Liver (tissue), 9 donors: ENCODE measurements around the gene GLT6D1. TPM values are rescaled to one million over a fixed set of nuclear protein-coding genes. Genes with fewer than 3 reads are reported as not detected.

Experiments
- DNase-seq: peaks from one replicate; pipeline ENCODE4 v3.0.0-alpha.2; 2017; ENCODE audit warnings: low spot score
- H3K27ac ChIP-seq, 2 donors: one replicate each; pipeline ENCODE4 v1.7.0; 2013; ENCODE audit warnings: inconsistent platforms in 2 of 2, low read length in 2 of 2, control low read depth in 1 of 2, low read depth in 1 of 2, mild to moderate bottlenecking in 1 of 2
- H3K27me3 ChIP-seq, 4 donors: one replicate each; pipeline versions ENCODE4 v1.6.1 to v1.7.0; 2013; ENCODE audit warnings: low read length in 3 of 4, inconsistent platforms in 1 of 4, mild to moderate bottlenecking in 1 of 4, moderate library complexity in 1 of 4; ENCODE audit not compliant: control insufficient read depth in 4 of 4, insufficient read depth in 4 of 4
- H3K36me3 ChIP-seq, 4 donors: one replicate each; pipeline versions ENCODE4 v1.6.1 to v1.7.0; 2013; ENCODE audit warnings: low read length in 3 of 4, mild to moderate bottlenecking in 3 of 4, low read depth in 1 of 4, moderate library complexity in 1 of 4; ENCODE audit not compliant: control insufficient read depth in 4 of 4, insufficient read depth in 3 of 4
- H3K4me1 ChIP-seq, 4 donors: one replicate each; pipeline versions ENCODE4 v1.6.1 to v1.7.0; 2013; ENCODE audit warnings: low read length in 3 of 4, mild to moderate bottlenecking in 3 of 4, moderate library complexity in 1 of 4; ENCODE audit not compliant: control insufficient read depth in 4 of 4, insufficient read depth in 4 of 4
- H3K4me3 ChIP-seq, 3 donors: one replicate each; pipeline versions ENCODE4 v1.6.1 to v1.7.0; 2013; ENCODE audit warnings: low read length in 3 of 3, control low read depth in 1 of 3, low read depth in 1 of 3, mild to moderate bottlenecking in 1 of 3
- H3K9ac ChIP-seq, 2 donors: one replicate each; pipeline ENCODE4 v1.7.0; 2013; ENCODE audit warnings: low read length in 2 of 2, mild to moderate bottlenecking in 2 of 2, moderate library complexity in 2 of 2, control low read depth in 1 of 2, low read depth in 1 of 2
- H3K9me3 ChIP-seq, 4 donors: one replicate each; pipeline versions ENCODE4 v1.6.1 to v1.7.0; 2013; ENCODE audit warnings: low read length in 3 of 4; ENCODE audit not compliant: control insufficient read depth in 4 of 4
- ATF3 ChIP-seq: IDR thresholded peaks from 2 replicates; pipeline ENCODE4 v1.6.1; 2016; ENCODE audit warnings: antibody characterized with exemption
- CTCF ChIP-seq: fragments of 150-350 bp; IDR thresholded peaks from 2 replicates; pipeline ENCODE4 v1.5.1; 2017; ENCODE audit warnings: improper control_type of control experiment, low read depth, low read length; ENCODE audit not compliant: missing input control
- EGR1 ChIP-seq, 2 donors: IDR thresholded peaks; 2 replicates each; pipeline ENCODE4 v1.6.1; 2016 to 2018; ENCODE audit warnings: antibody characterized with exemption in 2 of 2, low read depth in 2 of 2
- FOXA1 ChIP-seq: IDR thresholded peaks from 2 replicates; pipeline ENCODE4 v1.6.1; 2016; ENCODE audit warnings: antibody characterized with exemption
- FOXA2 ChIP-seq: IDR thresholded peaks from 2 replicates; pipeline ENCODE4 v1.6.1; 2016; ENCODE audit warnings: antibody characterized with exemption
- GABPA ChIP-seq, 2 donors: IDR thresholded peaks in 1 of 2; conservative IDR thresholded peaks in 1 of 2; 2 replicates each; pipeline ENCODE4 v1.6.1; 2016; ENCODE audit warnings: antibody characterized with exemption in 2 of 2, mild to moderate bottlenecking in 1 of 2, moderate library complexity in 1 of 2
- HNF4A ChIP-seq, 2 donors: conservative IDR thresholded peaks; 2 replicates each; pipeline ENCODE4 v1.6.1; 2016; ENCODE audit warnings: antibody characterized with exemption in 2 of 2, mild to moderate bottlenecking in 2 of 2
- HNF4G ChIP-seq: IDR thresholded peaks from 2 replicates; pipeline ENCODE4 v1.6.1; 2016; ENCODE audit warnings: antibody characterized with exemption
- JUND ChIP-seq, 2 donors: IDR thresholded peaks; 2 replicates each; pipeline ENCODE4 v1.6.1; 2016; ENCODE audit warnings: antibody characterized with exemption in 2 of 2
- MAX ChIP-seq: IDR thresholded peaks from 2 replicates; pipeline ENCODE4 v1.6.1; 2016; ENCODE audit warnings: antibody characterized with exemption
- NR2F2 ChIP-seq: IDR thresholded peaks from 2 replicates; pipeline ENCODE4 v1.6.1; 2016; ENCODE audit warnings: antibody characterized with exemption
- RAD21 ChIP-seq, 2 donors: IDR thresholded peaks; 2 replicates each; pipeline ENCODE4 v1.6.1; 2016; ENCODE audit warnings: antibody characterized with exemption in 2 of 2, mild to moderate bottlenecking in 2 of 2
- REST ChIP-seq: IDR thresholded peaks from 2 replicates; pipeline ENCODE4 v1.6.1; 2016; ENCODE audit warnings: antibody characterized with exemption, mild to moderate bottlenecking
- RXRA ChIP-seq, 2 donors: IDR thresholded peaks; 2 replicates each; pipeline ENCODE4 v1.6.1; 2017 to 2018; ENCODE audit warnings: antibody characterized with exemption in 2 of 2, mild to moderate bottlenecking in 1 of 2
- SP1 ChIP-seq: IDR thresholded peaks from 2 replicates; pipeline ENCODE4 v1.6.1; 2018; ENCODE audit warnings: antibody characterized with exemption, mild to moderate bottlenecking
- TAF1 ChIP-seq: conservative IDR thresholded peaks from 2 replicates; pipeline ENCODE4 v1.6.1; 2016; ENCODE audit warnings: antibody characterized with exemption, mild to moderate bottlenecking
- YY1 ChIP-seq: IDR thresholded peaks from 2 replicates; pipeline ENCODE4 v1.6.1; 2016; ENCODE audit warnings: antibody characterized with exemption, mild to moderate bottlenecking
- ZBTB33 ChIP-seq: IDR thresholded peaks from 2 replicates; pipeline ENCODE4 v1.6.1; 2016; ENCODE audit warnings: antibody characterized with exemption
- WGBS: extraction: QIAGEN DNeasy Blood & Tissue Kit; methylation state at CpG from one replicate; pipeline ENCODE4 v1.1.7; 2013; 5-methylcytosine and 5-hydroxymethylcytosine counted together
- polyA plus RNA-seq, 2 donors: library from polyadenylated mRNA; stranded (reverse) in 1 of 2; unstranded in 1 of 2; fragments of 200-250 nt in 1 of 2; fragments of >200 nt in 1 of 2; fragmentation: Nextera tagmentation in 1 of 2; extraction: Ambion mirVana in 1 of 2; gene quantifications; one replicate each; pipeline versions ENCODE4 v1.2.1 to v1.2.3, GENCODE V29; 2013 to 2015
- total RNA-seq, 2 donors: library from RNA; depleted of rRNA; stranded (reverse); fragments of >200 nt; gene quantifications; one replicate each; pipeline ENCODE4 v1.2.3, GENCODE V29; 2014
- donor health status: healthy.
- donor health status: healthy.
- donor health status: healthy.
- donor health status: healthy.
- donor health status: healthy.

The GLT6D1 gene
- total and polyA plus RNA-seq, 4 donors, result not detected

GRCh38 chr9:135644631-135645218, 5.4 kb upstream of the GLT6D1 start:
- Histone ChIP-seq H3K4me1 (no peaks in the 10 kb centered on the region), H3K9me3 (peaks cover 17 to 43% (median 23%) of the 10 kb centered on the region in 4 donors), H3K4me3 (no peak overlapping the region), H3K27ac (no peak overlapping the region), H3K27me3 (no peaks in the 10 kb centered on the region), H3K9ac (no peak overlapping the region), H3K36me3 (no peaks in the 10 kb centered on the region)
- 74% methylated on average over 5 of the region's 5 CpGs for WGBS
- DNase-seq, result no peak
- TF ChIP-seq GABPA (IDR thresholded peaks at IDR 0.05 in 1 of 2, conservative IDR thresholded peaks at IDR 0.05 in 1 of 2), result no peak
- no peak for TF ChIP-seq HNF4G
- no peak for TF ChIP-seq NR2F2
- no peak for TF ChIP-seq JUND (IDR thresholded peaks at IDR 0.05)
- no peak for TF ChIP-seq MAX
- no peak for TF ChIP-seq CTCF
- no peak for TF ChIP-seq ATF3
- no peak for TF ChIP-seq RXRA (IDR thresholded peaks at IDR 0.05)
- no peak for TF ChIP-seq SP1
- no peak for TF ChIP-seq FOXA1
- TF ChIP-seq RAD21 (IDR thresholded peaks at IDR 0.05), result no peak
- TF ChIP-seq HNF4A (conservative IDR thresholded peaks at IDR 0.05), result no peak
- no peak for TF ChIP-seq FOXA2
- no peak for TF ChIP-seq ZBTB33
- no peak for TF ChIP-seq REST
- TF ChIP-seq TAF1, result no peak
- TF ChIP-seq EGR1 (IDR thresholded peaks at IDR 0.05; ENCODE audit: low read depth in 2 of 2), result no peak
- no peak for TF ChIP-seq YY1
